SU-DHL-6 (cell line): ENCODE results near the gene ARMH3.

Experiments
- H2AFZ ChIP-seq: fragments of 200-600 bp; sonication (generic); 2 replicates; pipeline ENCODE4 v1.6.1; 2014; ENCODE audit warnings: low read depth, mild to moderate bottlenecking, moderate library complexity, mixed read lengths, antibody characterized with exemption, low read length; ENCODE audit not compliant: severe bottlenecking
- H3F3A ChIP-seq: fragments of 200-600 bp; shearing (Covaris generic); 2 replicates; pipeline ENCODE4 v1.6.0; 2016; ENCODE audit warnings: antibody characterized with exemption, mild to moderate bottlenecking; ENCODE audit not compliant: insufficient read depth
- H3K27ac ChIP-seq: fragments of 200-600 bp; sonication (generic); 2 replicates; pipeline ENCODE4 v1.5.1; 2016; ENCODE audit warnings: low read depth, mild to moderate bottlenecking, low read length, moderate library complexity, mixed read lengths
- H3K27me3 ChIP-seq: fragments of 200-600 bp; sonication (generic), shearing (Covaris generic); 2 replicates; pipeline ENCODE4 v1.6.0; 2014; ENCODE audit warnings: mild to moderate bottlenecking, low read length
- H3K36me3 ChIP-seq: fragments of 200-600 bp; sonication (generic); 2 replicates; pipeline ENCODE4 v1.6.1; 2014; ENCODE audit warnings: mild to moderate bottlenecking, low read length, mixed read lengths
- H3K4me2 ChIP-seq: fragments of 300-600, 200-600 bp; shearing (Covaris generic), sonication (generic); 2 replicates; pipeline ENCODE4 v1.6.0; 2014; ENCODE audit warnings: low read length, low read depth, mild to moderate bottlenecking; ENCODE audit not compliant: poor library complexity, severe bottlenecking
- H3K4me3 ChIP-seq: fragments of 200-600 bp; sonication (generic); 2 replicates; pipeline ENCODE4 v1.5.1; 2014; ENCODE audit warnings: antibody characterized with exemption, low read length, mild to moderate bottlenecking, mixed read lengths; ENCODE audit not compliant: insufficient read depth, poor library complexity, severe bottlenecking
- H3K79me2 ChIP-seq: fragments of 200-600 bp; sonication (generic); 2 replicates; pipeline ENCODE4 v1.6.1; 2014; ENCODE audit warnings: mild to moderate bottlenecking, low read length, moderate library complexity; ENCODE audit not compliant: insufficient read depth
- H3K9ac ChIP-seq: fragments of 200-600 bp; sonication (generic); 2 replicates; pipeline ENCODE4 v1.7.0; 2014; ENCODE audit warnings: mild to moderate bottlenecking, low read length
- H3K9me2 ChIP-seq: fragments of 200-600 bp; sonication (generic); replicated peaks from 2 replicates; pipeline ENCODE4 v1.6.1; 2014; ENCODE audit warnings: low read length; ENCODE audit not compliant: insufficient read depth
- H3K9me3 ChIP-seq: fragments of 200-600 bp; sonication (generic); 2 replicates; pipeline ENCODE4 v1.6.1; 2014; ENCODE audit warnings: low read length, mixed read lengths; ENCODE audit not compliant: insufficient read depth
- H4K20me1 ChIP-seq: fragments of 200-600 bp; sonication (generic); 2 replicates; pipeline ENCODE4 v1.6.1; 2014; ENCODE audit warnings: low read depth, mild to moderate bottlenecking, antibody characterized with exemption, low read length, moderate library complexity, mixed read lengths
- EZH2phosphoT487 ChIP-seq: fragments of 200-600 bp; sonication (generic), shearing (Covaris generic); conservative IDR thresholded peaks from 2 replicates; pipeline ENCODE4 v1.6.1; 2018; ENCODE audit warnings: mild to moderate bottlenecking, antibody characterized with exemption, low read length, moderate library complexity, mixed read lengths
- TF ChIP-seq, protein P1 (sequence below): fragments of 200-600 bp; sonication (generic); IDR thresholded peaks from one replicate; pipeline ENCODE4 v1.5.1; 2017; ENCODE audit warnings: antibody characterized with exemption, mild to moderate bottlenecking, low read length, moderate library complexity; ENCODE audit not compliant: insufficient read depth, poor library complexity, severe bottlenecking

ARMH3 gene

GRCh38 chr10:101956898-101957297 is 99.1 kb downstream of the ARMH3 start:
- no peak overlapping the region for H3K4me3 ChIP-seq
- H3K79me2 ChIP-seq: no peaks in the 10 kb centered on the region
- H3K9ac ChIP-seq: no peak overlapping the region
- no peaks in the 10 kb centered on the region for H3K9me2 ChIP-seq
- no peak overlapping the region for H3K4me2 ChIP-seq
- no peaks in the 10 kb centered on the region for H3K9me3 ChIP-seq
- H3K27ac ChIP-seq: no peak overlapping the region
- H3K36me3 ChIP-seq: peaks cover 22% of the 10 kb centered on the region
- TF ChIP-seq, protein P1, sequence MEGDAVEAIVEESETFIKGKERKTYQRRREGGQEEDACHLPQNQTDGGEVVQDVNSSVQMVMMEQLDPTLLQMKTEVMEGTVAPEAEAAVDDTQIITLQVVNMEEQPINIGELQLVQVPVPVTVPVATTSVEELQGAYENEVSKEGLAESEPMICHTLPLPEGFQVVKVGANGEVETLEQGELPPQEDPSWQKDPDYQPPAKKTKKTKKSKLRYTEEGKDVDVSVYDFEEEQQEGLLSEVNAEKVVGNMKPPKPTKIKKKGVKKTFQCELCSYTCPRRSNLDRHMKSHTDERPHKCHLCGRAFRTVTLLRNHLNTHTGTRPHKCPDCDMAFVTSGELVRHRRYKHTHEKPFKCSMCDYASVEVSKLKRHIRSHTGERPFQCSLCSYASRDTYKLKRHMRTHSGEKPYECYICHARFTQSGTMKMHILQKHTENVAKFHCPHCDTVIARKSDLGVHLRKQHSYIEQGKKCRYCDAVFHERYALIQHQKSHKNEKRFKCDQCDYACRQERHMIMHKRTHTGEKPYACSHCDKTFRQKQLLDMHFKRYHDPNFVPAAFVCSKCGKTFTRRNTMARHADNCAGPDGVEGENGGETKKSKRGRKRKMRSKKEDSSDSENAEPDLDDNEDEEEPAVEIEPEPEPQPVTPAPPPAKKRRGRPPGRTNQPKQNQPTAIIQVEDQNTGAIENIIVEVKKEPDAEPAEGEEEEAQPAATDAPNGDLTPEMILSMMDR: no peak
- TF ChIP-seq EZH2phosphoT487: no peak
- no peaks in the 10 kb centered on the region for H3F3A ChIP-seq
- no peak overlapping the region for H2AFZ ChIP-seq
- H3K27me3 ChIP-seq: no peaks in the 10 kb centered on the region
- no peaks in the 10 kb centered on the region for H4K20me1 ChIP-seq

DNA sequence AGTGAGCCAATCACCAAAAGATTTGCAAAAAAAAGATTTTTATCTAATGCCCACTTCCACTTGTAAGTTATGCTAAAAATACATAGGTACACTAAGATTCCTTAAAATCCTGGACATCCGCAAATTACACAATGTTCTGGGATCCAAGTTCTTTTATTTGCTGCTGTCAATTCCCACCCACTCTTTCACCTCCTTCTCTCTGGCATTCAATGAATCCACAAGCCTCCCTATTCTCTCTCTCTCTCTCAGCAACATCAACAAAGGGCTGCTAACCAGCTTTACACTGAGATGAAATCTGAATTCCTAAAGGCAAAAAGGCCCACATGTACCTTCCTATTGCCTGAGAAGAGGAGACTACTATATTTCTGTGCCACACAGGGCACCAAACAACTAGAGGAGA is 99.9 kb downstream of the ARMH3 start:
- Histone ChIP-seq H3K27me3 (no peaks in the 10 kb centered on the region), H3K4me2 (no peak overlapping the region)

GRCh38 chr10:101952191-101952590 is 103.8 kb downstream of the ARMH3 start:
- H3K27ac ChIP-seq: no peak overlapping the region
- no peak overlapping the region for H3K4me2 ChIP-seq
- TF ChIP-seq EZH2phosphoT487: no peak
- TF ChIP-seq, protein P1: no peak

More for the DNA sequence above, 99.9 kb downstream of the ARMH3 start:
- Histone ChIP-seq H3K79me2 (no peaks in the 10 kb centered on the region), H3K27ac (no peak overlapping the region), H3K4me3 (no peak overlapping the region), H3K9me3 (no peaks in the 10 kb centered on the region), H2AFZ (no peak overlapping the region), H3K9ac (no peak overlapping the region), H3K9me2 (no peaks in the 10 kb centered on the region), H4K20me1 (no peaks in the 10 kb centered on the region), H3F3A (no peaks in the 10 kb centered on the region), H3K36me3 (peaks cover 22% of the 10 kb centered on the region)
- TF ChIP-seq, protein P1: no peak
- no peak for TF ChIP-seq EZH2phosphoT487

More at GRCh38 chr10:101952191-101952590, 103.8 kb downstream of the ARMH3 start:
- Histone ChIP-seq H3F3A (no peaks in the 10 kb centered on the region; the same call in 1 of the 2 replicates), H3K9me3 (no peaks in the 10 kb centered on the region), H3K4me3 (no peak overlapping the region), H3K79me2 (no peaks in the 10 kb centered on the region), H4K20me1 (no peaks in the 10 kb centered on the region), H3K9me2 (no peaks in the 10 kb centered on the region), H2AFZ (no peak overlapping the region), H3K27me3 (no peaks in the 10 kb centered on the region), H3K9ac (no peak overlapping the region), H3K36me3 (peaks cover 43% of the 10 kb centered on the region)
